Measurements from ENCODE around the gene CABP2.
A peak's percentile ranks its signal among the peaks of the same experiment; 100 is the strongest.
"Not testable (repeated sequence)": the region's sequence is repeated elsewhere in the genome, so short reads cannot be mapped to it uniquely, and the experiment has no call there.

The CABP2 gene

GRCh38 chr11:67493548-67494370 lies 29.5 kb downstream of the CABP2 start:
- no peak for DNase-seq

- DNase-seq: no peak
These were observed 30.3 kb downstream of the CABP2 start for GRCh38 chr11:67492801-67493547.

GRCh38 chr11:67492069-67492727 lies 31.0 kb downstream of the CABP2 start:
- no peak for DNase-seq

GRCh38 chr11:67491276-67492068 lies 31.8 kb downstream of the CABP2 start:
- DNase-seq: no peak

GRCh38 chr11:67490727-67491065 lies 32.5 kb downstream of the CABP2 start:
- no peak for DNase-seq

- no peak for DNase-seq
These were observed 33.1 kb downstream of the CABP2 start for GRCh38 chr11:67489885-67490726.

GRCh38 chr11:67489203-67489884 lies 33.9 kb downstream of the CABP2 start:
- DNase-seq: no peak

GRCh38 chr11:67486481-67487195 lies 36.6 kb downstream of the CABP2 start:
- DNase-seq: no peak

GRCh38 chr11:67485873-67486361 lies 37.3 kb downstream of the CABP2 start:
- DNase-seq: not testable (repeated sequence)

- no peak for DNase-seq
These were observed 38.4 kb downstream of the CABP2 start for GRCh38 chr11:67484847-67485311.

- DNase-seq: no peak
These were observed 39.2 kb downstream of the CABP2 start for GRCh38 chr11:67483831-67484665.

GRCh38 chr11:67482827-67483798 lies 40.1 kb downstream of the CABP2 start, which contains the start of gene AIP:
Gene AIP (plus strand): TSS chr11:67483026. CDS start chr11:67483159, 133 bp downstream.
- DNase-seq: peak; percentile 98

- no peak for DNase-seq
These were observed 40.9 kb downstream of the CABP2 start for GRCh38 chr11:67482275-67482826.

GRCh38 chr11:67477344-67478050 lies 45.7 kb downstream of the CABP2 start:
- DNase-seq: not testable (repeated sequence)

- DNase-seq: not testable (repeated sequence)
These were observed 46.6 kb downstream of the CABP2 start for GRCh38 chr11:67476692-67477091.

- no peak for DNase-seq
These were observed 50.4 kb downstream of the CABP2 start for GRCh38 chr11:67472882-67473281.
